ENCODE results near the gene GOLGA8T.
"Not testable (repeated sequence)": the region's sequence is repeated elsewhere in the genome, so short reads cannot be mapped to it uniquely, and the experiment has no call there.

GRCh38 chr15:30149891-30150290, 15.0 kb downstream of the GOLGA8T start:
- TF ChIP-seq, protein P1, sequence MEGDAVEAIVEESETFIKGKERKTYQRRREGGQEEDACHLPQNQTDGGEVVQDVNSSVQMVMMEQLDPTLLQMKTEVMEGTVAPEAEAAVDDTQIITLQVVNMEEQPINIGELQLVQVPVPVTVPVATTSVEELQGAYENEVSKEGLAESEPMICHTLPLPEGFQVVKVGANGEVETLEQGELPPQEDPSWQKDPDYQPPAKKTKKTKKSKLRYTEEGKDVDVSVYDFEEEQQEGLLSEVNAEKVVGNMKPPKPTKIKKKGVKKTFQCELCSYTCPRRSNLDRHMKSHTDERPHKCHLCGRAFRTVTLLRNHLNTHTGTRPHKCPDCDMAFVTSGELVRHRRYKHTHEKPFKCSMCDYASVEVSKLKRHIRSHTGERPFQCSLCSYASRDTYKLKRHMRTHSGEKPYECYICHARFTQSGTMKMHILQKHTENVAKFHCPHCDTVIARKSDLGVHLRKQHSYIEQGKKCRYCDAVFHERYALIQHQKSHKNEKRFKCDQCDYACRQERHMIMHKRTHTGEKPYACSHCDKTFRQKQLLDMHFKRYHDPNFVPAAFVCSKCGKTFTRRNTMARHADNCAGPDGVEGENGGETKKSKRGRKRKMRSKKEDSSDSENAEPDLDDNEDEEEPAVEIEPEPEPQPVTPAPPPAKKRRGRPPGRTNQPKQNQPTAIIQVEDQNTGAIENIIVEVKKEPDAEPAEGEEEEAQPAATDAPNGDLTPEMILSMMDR (conservative IDR thresholded peaks at IDR 0.05): not testable (repeated sequence)
- not testable (repeated sequence) for TF ChIP-seq ZFX (IDR thresholded peaks at IDR 0.05)
